ENCODE measurements around the gene PIMREG. TPM values are rescaled to one million over a fixed set of nuclear protein-coding genes. Genes with fewer than 3 reads are reported as not detected.

PIMREG gene
- total RNA-seq, 1 donor from 2014 or later: 0.62 TPM

DNA sequence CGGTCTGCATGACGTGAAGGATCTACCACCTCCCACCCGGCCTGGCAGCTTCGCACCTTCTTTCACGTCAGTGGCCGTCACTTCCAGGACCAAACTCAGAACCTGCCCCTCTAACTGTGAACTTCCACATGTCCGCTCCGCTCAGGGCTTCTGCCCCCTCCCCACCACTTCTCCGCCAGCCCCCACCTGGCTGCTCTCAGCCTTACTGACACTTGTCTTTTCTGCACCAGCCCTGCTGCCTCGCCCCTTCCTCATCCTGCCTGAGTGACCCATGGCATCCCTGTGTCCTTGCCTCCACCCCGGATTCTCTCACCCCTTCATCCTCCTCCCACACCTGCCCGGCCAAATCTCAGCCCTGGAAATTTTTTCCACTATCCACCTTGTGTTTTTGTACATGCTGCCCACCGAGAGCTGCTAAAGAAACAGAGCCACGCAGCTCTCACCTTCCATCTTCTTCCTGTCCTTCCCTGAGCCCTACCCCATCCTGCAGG is 14.2 kb downstream of the PIMREG start:
- intact Hi-C loops (cut with DNase I): no loop called here
- peaks cover 16% of the 10 kb centered on the region for H3K27me3 ChIP-seq (ENCODE audit: low read depth)
- peak; percentile 27 for DNase-seq
- TF ChIP-seq, protein P1, sequence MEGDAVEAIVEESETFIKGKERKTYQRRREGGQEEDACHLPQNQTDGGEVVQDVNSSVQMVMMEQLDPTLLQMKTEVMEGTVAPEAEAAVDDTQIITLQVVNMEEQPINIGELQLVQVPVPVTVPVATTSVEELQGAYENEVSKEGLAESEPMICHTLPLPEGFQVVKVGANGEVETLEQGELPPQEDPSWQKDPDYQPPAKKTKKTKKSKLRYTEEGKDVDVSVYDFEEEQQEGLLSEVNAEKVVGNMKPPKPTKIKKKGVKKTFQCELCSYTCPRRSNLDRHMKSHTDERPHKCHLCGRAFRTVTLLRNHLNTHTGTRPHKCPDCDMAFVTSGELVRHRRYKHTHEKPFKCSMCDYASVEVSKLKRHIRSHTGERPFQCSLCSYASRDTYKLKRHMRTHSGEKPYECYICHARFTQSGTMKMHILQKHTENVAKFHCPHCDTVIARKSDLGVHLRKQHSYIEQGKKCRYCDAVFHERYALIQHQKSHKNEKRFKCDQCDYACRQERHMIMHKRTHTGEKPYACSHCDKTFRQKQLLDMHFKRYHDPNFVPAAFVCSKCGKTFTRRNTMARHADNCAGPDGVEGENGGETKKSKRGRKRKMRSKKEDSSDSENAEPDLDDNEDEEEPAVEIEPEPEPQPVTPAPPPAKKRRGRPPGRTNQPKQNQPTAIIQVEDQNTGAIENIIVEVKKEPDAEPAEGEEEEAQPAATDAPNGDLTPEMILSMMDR (IDR thresholded peaks at IDR 0.05): no peak
- no peaks in the 10 kb centered on the region for H3K9me3 ChIP-seq
- no peaks in the 10 kb centered on the region for H3K36me3 ChIP-seq
- ATAC-seq: no peak
- H3K4me3 ChIP-seq: no peak overlapping the region
- no peak overlapping the region for H3K27ac ChIP-seq
- H3K4me1 ChIP-seq: no peaks in the 10 kb centered on the region

DNA sequence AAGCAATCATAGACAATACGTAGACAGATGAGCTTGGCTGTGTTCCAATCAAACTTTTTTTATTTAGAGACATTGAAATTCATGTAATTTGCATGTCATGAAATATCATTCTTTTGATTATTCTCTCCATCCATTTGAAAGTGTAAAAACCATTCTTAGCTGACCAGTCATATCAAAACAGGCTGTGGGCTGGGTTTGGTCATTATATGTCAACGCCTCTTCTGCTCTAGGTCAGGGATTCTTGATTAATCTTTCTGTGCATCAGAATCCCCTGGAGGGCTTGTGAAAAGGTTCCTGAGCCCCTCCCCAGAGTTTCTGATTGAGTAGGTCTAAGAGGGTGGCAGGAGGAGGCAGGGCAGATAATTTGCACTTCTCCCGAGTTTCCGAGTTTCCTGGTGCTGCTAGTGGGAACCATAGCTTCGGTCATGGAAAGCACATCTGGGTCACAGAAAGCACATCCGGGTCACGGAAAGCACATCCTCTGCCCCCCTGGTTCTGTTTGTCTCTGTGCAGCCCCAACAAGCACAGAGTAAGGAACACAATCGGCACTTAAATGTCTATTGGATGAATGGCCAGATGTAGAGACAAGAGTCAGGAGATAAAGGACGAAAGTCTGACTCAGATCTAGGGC is 16.4 kb downstream of the PIMREG start:
- no peak for DNase-seq
- Histone ChIP-seq H3K27me3 (ENCODE audit: low read depth) (peaks cover 6% of the 10 kb centered on the region), H3K4me3 (no peak overlapping the region), H3K4me1 (no peaks in the 10 kb centered on the region), H3K27ac (no peak overlapping the region), H3K9me3 (no peaks in the 10 kb centered on the region), H3K36me3 (no peaks in the 10 kb centered on the region)
- no peak for ATAC-seq
- intact Hi-C loops (cut with DNase I): no loop called here
- TF ChIP-seq, protein P1 (IDR thresholded peaks at IDR 0.05): no peak

DNA sequence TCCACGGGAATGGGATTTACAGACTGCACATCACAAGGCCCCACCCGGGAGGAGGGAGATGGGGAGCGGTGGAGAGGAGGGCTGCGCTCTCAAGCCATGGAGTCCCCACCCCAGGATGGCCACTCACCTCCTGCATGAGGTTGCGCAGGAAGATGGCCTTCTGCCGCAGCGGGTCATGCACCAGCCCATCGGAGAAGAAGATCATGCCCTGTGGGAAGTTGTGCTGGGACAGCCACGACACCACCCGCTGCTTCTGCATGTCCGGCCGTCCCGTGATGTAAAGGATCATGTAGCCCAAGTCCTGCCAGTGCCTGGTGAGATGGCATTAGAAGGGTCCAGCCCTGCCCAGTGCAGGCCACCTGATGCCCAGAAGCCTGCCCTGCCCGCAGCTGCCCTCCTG is 17.0 kb downstream of the PIMREG start:
- intact Hi-C loops (cut with DNase I): no loop called here
- H3K36me3 ChIP-seq: no peaks in the 10 kb centered on the region
- peak; percentile 38 for DNase-seq
- ATAC-seq: no peak
- no peaks in the 10 kb centered on the region for H3K4me1 ChIP-seq
- peaks cover under 1% of the 10 kb centered on the region for H3K27me3 ChIP-seq (ENCODE audit: low read depth)
- no peak overlapping the region for H3K27ac ChIP-seq
- TF ChIP-seq, protein P1 (IDR thresholded peaks at IDR 0.05): no peak
- H3K9me3 ChIP-seq: no peaks in the 10 kb centered on the region
- H3K4me3 ChIP-seq: no peak overlapping the region

- TF ChIP-seq, protein P1 (IDR thresholded peaks at IDR 0.05): no peak
- H3K4me1 ChIP-seq: no peaks in the 10 kb centered on the region
- H3K9me3 ChIP-seq: no peaks in the 10 kb centered on the region
- intact Hi-C loops (cut with DNase I): no loop called here
- DNase-seq (peak; percentile 14), ATAC-seq (no peak)
- H3K36me3 ChIP-seq: no peaks in the 10 kb centered on the region
- H3K27me3 ChIP-seq (ENCODE audit: low read depth): no peaks in the 10 kb centered on the region
- no peak overlapping the region for H3K27ac ChIP-seq
- H3K4me3 ChIP-seq: no peak overlapping the region
These were observed 17.7 kb downstream of the PIMREG start for GRCh38 chr17:6461792-6462524.

DNA sequence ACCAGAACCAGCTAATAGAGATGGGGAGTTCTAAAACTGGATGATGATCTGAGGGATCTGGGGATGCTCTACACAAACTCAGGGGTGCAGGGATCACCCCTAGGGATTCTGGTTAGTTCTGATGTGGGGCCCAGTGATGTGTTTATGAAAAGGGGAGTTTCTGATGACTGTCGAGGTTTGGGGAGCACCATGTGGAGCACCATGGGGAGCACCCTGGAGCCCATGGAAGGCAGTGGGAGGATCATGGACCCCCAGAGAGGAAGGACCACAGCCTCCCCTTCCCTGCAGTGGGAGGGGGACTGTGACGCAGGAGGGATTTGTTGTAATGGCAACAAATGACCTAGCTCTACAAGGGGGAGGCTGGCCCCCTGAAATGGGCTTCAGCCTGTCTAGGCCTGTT is 18.4 kb downstream of the PIMREG start:
- no peaks in the 10 kb centered on the region for H3K36me3 ChIP-seq
- TF ChIP-seq, protein P1 (IDR thresholded peaks at IDR 0.05): no peak
- H3K4me1 ChIP-seq: no peaks in the 10 kb centered on the region
- ATAC-seq (no peak), DNase-seq (peak; percentile 7)
- no peaks in the 10 kb centered on the region for H3K27me3 ChIP-seq (ENCODE audit: low read depth)
- intact Hi-C loops (cut with DNase I): no loop called here
- no peak overlapping the region for H3K4me3 ChIP-seq
- H3K27ac ChIP-seq: no peak overlapping the region
- no peaks in the 10 kb centered on the region for H3K9me3 ChIP-seq

Data from lower lobe of right lung (tissue), 2 donors.